ENCODE data around the gene GRM7.

GRCh38 chr3:7447197-7447769, 586.4 kb downstream of the GRM7 start:
- TF ChIP-seq CTCF (conservative IDR thresholded peaks at IDR 0.05; ENCODE audit: low read depth, low read length) (no peak), EZH2 (IDR thresholded peaks at IDR 0.05; ENCODE audit: borderline replicate concordance, low read depth, low read length, poor library complexity, severe bottlenecking) (no peak)

Data from A673 (cell line).